A172 (cell line): Measurements from ENCODE around the gene PRSS22. TPM values are rescaled to one million over a fixed set of nuclear protein-coding genes. Genes with fewer than 3 reads are reported as not detected.

Source experiments
- DNase-seq: peaks from one replicate; pipeline ENCODE4 v3.0.0-alpha.2; 2015; ENCODE audit warnings: low spot score
- total RNA-seq: library from RNA; depleted of rRNA; stranded (reverse); fragments of >200 nt; shearing (Covaris generic); gene quantifications from 2 replicates; pipeline ENCODE4 v1.2.3, GENCODE V29; 2014; rRNA removed

PRSS22 gene
- total RNA-seq, 1 experiment from 2014 or later: not detected

GRCh38 chr16:2816751-2817339 lies 41.1 kb downstream of the PRSS22 start, which contains the start of gene PRSS21:
Gene PRSS21 (plus strand): TSS chr16:2817237. CDS start chr16:2817269, 32 bp downstream.
- DNase-seq: no peak

DNA sequence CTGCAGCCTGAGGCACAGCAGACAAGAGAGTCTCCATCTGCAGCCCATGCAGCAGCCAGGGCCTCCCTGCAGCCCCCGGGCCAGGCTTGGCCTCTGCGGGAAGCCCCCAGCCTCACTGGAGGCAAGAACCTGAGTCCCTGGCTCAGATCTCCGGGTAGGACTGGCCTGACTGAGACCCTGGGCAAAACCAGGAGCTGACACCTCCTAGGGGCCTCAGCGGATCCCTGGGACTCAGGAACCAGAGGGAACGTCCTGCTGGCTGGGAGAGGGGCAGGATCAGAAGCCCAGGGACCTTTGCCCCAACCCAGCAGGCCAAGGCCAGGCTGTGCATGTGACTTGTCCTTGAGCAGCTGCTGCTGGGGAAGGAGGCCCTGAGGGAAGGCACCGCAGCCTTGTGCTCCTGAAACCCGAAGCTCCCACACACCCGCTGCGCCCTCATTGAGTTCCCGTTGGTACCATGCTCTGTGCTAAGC lies 42.6 kb downstream of the PRSS22 start:
- DNase-seq: no peak

GRCh38 chr16:2814551-2815298 lies 43.2 kb downstream of the PRSS22 start:
- DNase-seq: no peak

- DNase-seq: no peak
Measured at GRCh38 chr16:2813771-2814221, 44.2 kb downstream of the PRSS22 start.

- peak; percentile 62 for DNase-seq
Measured at GRCh38 chr16:2811703-2812471, 46.1 kb downstream of the PRSS22 start.

- DNase-seq: no peak
Measured at GRCh38 chr16:2810651-2811050, 47.3 kb downstream of the PRSS22 start.

- DNase-seq: no peak
Measured at GRCh38 chr16:2809149-2809760, 48.7 kb downstream of the PRSS22 start.

GRCh38 chr16:2808181-2808580 lies 49.8 kb downstream of the PRSS22 start:
- DNase-seq: no peak

- no peak for DNase-seq
Measured at GRCh38 chr16:2806286-2806685, 51.7 kb downstream of the PRSS22 start.

GRCh38 chr16:2804728-2805127 lies 53.2 kb downstream of the PRSS22 start:
- DNase-seq: no peak

DNA sequence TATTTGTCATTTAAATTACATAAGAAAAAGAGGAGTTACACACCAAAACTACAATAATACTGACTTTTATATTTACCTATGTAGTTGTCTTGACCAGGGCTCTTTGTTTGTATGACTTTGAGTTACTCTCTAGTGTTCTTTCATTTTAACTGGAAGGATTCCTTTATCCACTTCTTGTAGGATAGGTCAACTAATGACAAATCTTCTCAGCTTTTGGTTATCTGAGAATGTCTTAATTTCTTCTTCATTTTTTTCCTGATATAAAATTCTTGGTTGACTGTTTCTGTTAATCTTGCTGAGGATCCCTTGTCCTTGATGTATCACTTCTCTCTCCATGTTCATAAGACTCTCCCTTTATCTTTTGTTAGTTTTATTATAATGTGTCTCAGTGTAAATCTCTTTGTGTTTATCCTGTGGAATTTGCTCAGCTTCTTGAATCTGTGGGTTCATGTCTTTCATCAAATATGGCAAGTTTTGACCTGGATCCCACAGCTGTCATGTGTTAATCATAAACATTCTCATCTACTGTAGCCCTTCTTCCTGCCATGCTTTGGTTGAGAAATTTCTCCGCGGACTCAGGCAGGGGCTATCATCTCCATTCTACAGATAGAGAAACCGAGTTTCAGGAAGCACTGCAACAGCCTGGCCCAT lies 54.3 kb downstream of the PRSS22 start:
- DNase-seq: no peak

Other genes starting within 250 kb of the PRSS22 start
- gene KCTD5, start 175.6 kb downstream of the PRSS22 start, total RNA-seq: 62.4 and 70.6 TPM in 2 replicates
- gene PRSS27, start 137.9 kb downstream of the PRSS22 start, total RNA-seq: 1.4 and 2.6 TPM in 2 replicates
- gene SRRM2, start 105.5 kb downstream of the PRSS22 start, total RNA-seq: 30.0 and 49.0 TPM in 2 replicates
- gene ELOB, start 80.9 kb downstream of the PRSS22 start, total RNA-seq: 397 and 571 TPM in 2 replicates
- 0.17 and 0.36 TPM in 2 replicates for gene PRSS33, start 70.6 kb downstream of the PRSS22 start, total RNA-seq
- not detected in 2 replicates for gene PRSS41, start 59.7 kb downstream of the PRSS22 start, total RNA-seq
- not detected in 2 replicates for gene PRSS21, start 40.9 kb downstream of the PRSS22 start, total RNA-seq
- 1.3 and 1.8 TPM in 2 replicates for gene ZG16B, start 27.9 kb downstream of the PRSS22 start, total RNA-seq
- 66.3 and 88.4 TPM in 2 replicates for gene FLYWCH2, start 25.0 kb upstream of the PRSS22 start, total RNA-seq
- gene FLYWCH1, start 53.8 kb upstream of the PRSS22 start, total RNA-seq: 41.3 and 41.6 TPM in 2 replicates
- 1.7 and 3.5 TPM in 2 replicates for gene KREMEN2, start 106.1 kb upstream of the PRSS22 start, total RNA-seq
- 39.2 and 47.4 TPM in 2 replicates for gene PAQR4, start 111.2 kb upstream of the PRSS22 start, total RNA-seq
- 50.8 and 63.1 TPM in 2 replicates for gene PKMYT1, start 122.3 kb upstream of the PRSS22 start, total RNA-seq
- 0.16 TPM in 1 of 2 replicates, not detected in the other for gene CLDN9, start 154.8 kb upstream of the PRSS22 start, total RNA-seq
- 0.41 TPM in 1 of 2 replicates, not detected in the other for gene CLDN6, start 160.0 kb upstream of the PRSS22 start, total RNA-seq
- gene TNFRSF12A, start 162.2 kb upstream of the PRSS22 start, total RNA-seq: 510 and 551 TPM in 2 replicates
- gene HCFC1R1, start 165.8 kb upstream of the PRSS22 start, total RNA-seq: 54.7 and 71.1 TPM in 2 replicates
- gene THOC6, start 165.9 kb upstream of the PRSS22 start, total RNA-seq: 32.1 and 35.2 TPM in 2 replicates
- gene BICDL2, start 178.8 kb upstream of the PRSS22 start, total RNA-seq: not detected in 2 replicates
- 0.53 and 1.6 TPM in 2 replicates for gene MMP25, start 188.4 kb upstream of the PRSS22 start, total RNA-seq
- 113 and 115 TPM in 2 replicates for gene IL32, start 207.5 kb upstream of the PRSS22 start, total RNA-seq
- not detected in 2 replicates for gene ZSCAN10, start 241.1 kb upstream of the PRSS22 start, total RNA-seq